ENCODE measurements around the gene PLEKHG5. TPM values are rescaled to one million over a fixed set of nuclear protein-coding genes. Genes with fewer than 3 reads are reported as not detected.

PLEKHG5 gene
- polyA plus RNA-seq, 3 donors: 0.03 TPM; not detected in 2

DNA sequence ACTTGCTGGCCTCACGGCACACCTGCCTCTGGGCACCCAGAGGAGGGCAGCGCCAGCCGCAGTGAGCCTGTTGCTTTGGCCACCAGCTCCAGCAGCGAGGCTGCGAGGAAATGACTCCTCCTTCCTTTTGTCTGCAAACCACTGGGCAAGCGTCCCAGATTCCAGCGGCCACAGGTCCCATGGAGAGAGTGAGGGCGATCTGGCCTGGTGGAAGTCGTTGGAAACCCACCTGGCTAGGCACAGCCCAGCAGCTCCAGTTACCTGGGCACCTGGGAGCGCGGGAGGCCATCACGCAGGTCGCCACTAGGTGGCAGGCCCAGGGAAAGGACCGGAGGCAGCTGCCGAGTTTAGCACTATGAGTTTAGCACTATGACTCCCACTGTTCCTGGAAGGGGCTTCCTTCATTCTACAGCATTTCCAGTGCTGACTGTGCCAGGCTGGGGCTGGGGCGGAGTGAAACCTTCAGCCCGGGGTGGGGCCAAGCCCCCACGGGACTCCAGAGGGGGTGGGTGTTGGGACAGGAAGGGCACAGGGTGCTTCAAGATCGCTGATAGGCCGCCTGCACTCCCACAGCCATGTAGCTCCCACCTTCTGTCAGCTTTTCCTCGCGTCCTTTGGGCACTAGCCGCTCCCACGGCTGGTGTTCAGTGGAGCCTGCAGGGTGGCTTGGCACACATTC lies 68.0 kb downstream of the PLEKHG5 start:
- peaks cover 69 to 86% (median 73%) of the 10 kb centered on the region in 3 donors for H3K27me3 Mint-ChIP-seq (ENCODE audit: low read depth in 3 of 3)
- no peak overlapping the region for H3K27ac Mint-ChIP-seq
- TF ChIP-seq, protein P1, sequence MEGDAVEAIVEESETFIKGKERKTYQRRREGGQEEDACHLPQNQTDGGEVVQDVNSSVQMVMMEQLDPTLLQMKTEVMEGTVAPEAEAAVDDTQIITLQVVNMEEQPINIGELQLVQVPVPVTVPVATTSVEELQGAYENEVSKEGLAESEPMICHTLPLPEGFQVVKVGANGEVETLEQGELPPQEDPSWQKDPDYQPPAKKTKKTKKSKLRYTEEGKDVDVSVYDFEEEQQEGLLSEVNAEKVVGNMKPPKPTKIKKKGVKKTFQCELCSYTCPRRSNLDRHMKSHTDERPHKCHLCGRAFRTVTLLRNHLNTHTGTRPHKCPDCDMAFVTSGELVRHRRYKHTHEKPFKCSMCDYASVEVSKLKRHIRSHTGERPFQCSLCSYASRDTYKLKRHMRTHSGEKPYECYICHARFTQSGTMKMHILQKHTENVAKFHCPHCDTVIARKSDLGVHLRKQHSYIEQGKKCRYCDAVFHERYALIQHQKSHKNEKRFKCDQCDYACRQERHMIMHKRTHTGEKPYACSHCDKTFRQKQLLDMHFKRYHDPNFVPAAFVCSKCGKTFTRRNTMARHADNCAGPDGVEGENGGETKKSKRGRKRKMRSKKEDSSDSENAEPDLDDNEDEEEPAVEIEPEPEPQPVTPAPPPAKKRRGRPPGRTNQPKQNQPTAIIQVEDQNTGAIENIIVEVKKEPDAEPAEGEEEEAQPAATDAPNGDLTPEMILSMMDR (IDR thresholded peaks at IDR 0.05): peak; percentile 64
- H3K9me3 ChIP-seq (replicated peaks in 1 of 2; ENCODE audit: control insufficient read depth in 1 of 2, insufficient read depth in 1 of 2, low read length in 2 of 2): peaks cover 0 to 12% of the 10 kb centered on the region in 2 donors
- no peak overlapping the region for H3K4me3 ChIP-seq (replicated peaks in 1 of 3; ENCODE audit: low read depth in 2 of 3, low read length in 3 of 3)
- H3K4me2 ChIP-seq (replicated peaks; ENCODE audit: extremely low read depth, low read length, poor library complexity, severe bottlenecking): no peak overlapping the region
- H3K36me3 Mint-ChIP-seq: no peaks in the 10 kb centered on the region
- no peak overlapping the region for H3K9ac ChIP-seq (ENCODE audit: insufficient read depth, low read length, poor library complexity, severe bottlenecking)
- no peaks in the 10 kb centered on the region for H3K36me3 ChIP-seq (replicated peaks in 1 of 2; ENCODE audit: control insufficient read depth in 1 of 2, insufficient read depth in 2 of 2, low read length in 2 of 2)
- peaks cover 6% of the 10 kb centered on the region for H3K4me1 Mint-ChIP-seq
- WGBS (ENCODE audit: insufficient coverage): 10% methylated on average over 17 of the region's 24 CpGs
- no peaks in the 10 kb centered on the region for H4K20me1 ChIP-seq (ENCODE audit: insufficient read depth, low read length)
- no peak overlapping the region for H3K27ac ChIP-seq (ENCODE audit: low read depth in 1 of 2, low read length in 2 of 2)
- peaks cover 0 to 6% of the 10 kb centered on the region in 2 donors for H3K4me1 ChIP-seq (ENCODE audit: control insufficient read depth in 1 of 2, insufficient read depth in 2 of 2, low read length in 2 of 2)
- no peak overlapping the region for H2AFZ ChIP-seq (ENCODE audit: insufficient read depth, low read depth, low read length, poor library complexity, severe bottlenecking)
- intact Hi-C loops (cut with micrococcal nuclease): no loop called here
- H3K27me3 ChIP-seq (ENCODE audit: control insufficient read depth in 2 of 2, insufficient read depth in 2 of 2, low read length in 2 of 2): peaks cover 30 to 68% of the 10 kb centered on the region in 2 donors
- H3K4me3 Mint-ChIP-seq: peak overlapping the region in 1 of 2 donors; percentile 87
- no peak for DNase-seq
- H3K79me2 ChIP-seq (ENCODE audit: insufficient read depth, low read length): no peaks in the 10 kb centered on the region
- H3K9me3 Mint-ChIP-seq: peaks cover 0 to 12% (median 5%) of the 10 kb centered on the region in 7 donors

GRCh38 chr1:6421266-6421665 lies 70.2 kb downstream of the PLEKHG5 start:
- WGBS (ENCODE audit: insufficient coverage): 60% methylated on average over 1 of the region's 4 CpGs
- no peak overlapping the region for H3K4me2 ChIP-seq (replicated peaks; ENCODE audit: extremely low read depth, low read length, poor library complexity, severe bottlenecking)
- peaks cover 0 to 12% of the 10 kb centered on the region in 2 donors for H3K9me3 ChIP-seq (replicated peaks in 1 of 2; ENCODE audit: control insufficient read depth in 1 of 2, insufficient read depth in 1 of 2, low read length in 2 of 2)
- no peak overlapping the region for H3K4me3 ChIP-seq (replicated peaks in 1 of 3; ENCODE audit: low read depth in 2 of 3, low read length in 3 of 3)
- H3K79me2 ChIP-seq (ENCODE audit: insufficient read depth, low read length): no peaks in the 10 kb centered on the region
- H3K4me1 Mint-ChIP-seq: peaks cover 6% of the 10 kb centered on the region
- TF ChIP-seq, protein P1 (IDR thresholded peaks at IDR 0.05): no peak
- intact Hi-C loops (cut with micrococcal nuclease): no loop called here
- H3K27ac Mint-ChIP-seq: no peak overlapping the region
- peaks cover 0 to 12% (median 5%) of the 10 kb centered on the region in 7 donors for H3K9me3 Mint-ChIP-seq
- no peaks in the 10 kb centered on the region for H3K36me3 ChIP-seq (replicated peaks in 1 of 2; ENCODE audit: control insufficient read depth in 1 of 2, insufficient read depth in 2 of 2, low read length in 2 of 2)
- H3K27ac ChIP-seq (ENCODE audit: low read depth in 1 of 2, low read length in 2 of 2): no peak overlapping the region
- H3K4me3 Mint-ChIP-seq: peak overlapping the region in 1 of 2 donors; percentile 73
- H3K27me3 Mint-ChIP-seq (ENCODE audit: low read depth in 3 of 3): peaks cover 71 to 94% (median 78%) of the 10 kb centered on the region in 3 donors
- H3K27me3 ChIP-seq (ENCODE audit: control insufficient read depth in 2 of 2, insufficient read depth in 2 of 2, low read length in 2 of 2): peaks cover 36 to 81% of the 10 kb centered on the region in 2 donors
- no peak for DNase-seq
- no peaks in the 10 kb centered on the region for H3K36me3 Mint-ChIP-seq
- no peak overlapping the region for H3K9ac ChIP-seq (ENCODE audit: insufficient read depth, low read length, poor library complexity, severe bottlenecking)
- H3K4me1 ChIP-seq (ENCODE audit: control insufficient read depth in 1 of 2, insufficient read depth in 2 of 2, low read length in 2 of 2): peaks cover 0 to 6% of the 10 kb centered on the region in 2 donors
- no peak overlapping the region for H2AFZ ChIP-seq (ENCODE audit: insufficient read depth, low read depth, low read length, poor library complexity, severe bottlenecking)
- H4K20me1 ChIP-seq (ENCODE audit: insufficient read depth, low read length): no peaks in the 10 kb centered on the region

All from CD14-positive monocyte (primary cell).